Fibroblast of gingiva (primary cell): ENCODE data around the gene OR4N2.
"Not testable (repeated sequence)": the region's sequence is repeated elsewhere in the genome, so short reads cannot be mapped to it uniquely, and the experiment has no call there.

Experiments used
- DNase-seq: peaks from one replicate; pipeline ENCODE4 v3.0.0-alpha.2; 2011; ENCODE audit warnings: low read depth

OR4N2 gene, protein sequence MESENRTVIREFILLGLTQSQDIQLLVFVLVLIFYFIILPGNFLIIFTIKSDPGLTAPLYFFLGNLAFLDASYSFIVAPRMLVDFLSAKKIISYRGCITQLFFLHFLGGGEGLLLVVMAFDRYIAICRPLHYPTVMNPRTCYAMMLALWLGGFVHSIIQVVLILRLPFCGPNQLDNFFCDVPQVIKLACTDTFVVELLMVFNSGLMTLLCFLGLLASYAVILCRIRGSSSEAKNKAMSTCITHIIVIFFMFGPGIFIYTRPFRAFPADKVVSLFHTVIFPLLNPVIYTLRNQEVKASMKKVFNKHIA

DNA sequence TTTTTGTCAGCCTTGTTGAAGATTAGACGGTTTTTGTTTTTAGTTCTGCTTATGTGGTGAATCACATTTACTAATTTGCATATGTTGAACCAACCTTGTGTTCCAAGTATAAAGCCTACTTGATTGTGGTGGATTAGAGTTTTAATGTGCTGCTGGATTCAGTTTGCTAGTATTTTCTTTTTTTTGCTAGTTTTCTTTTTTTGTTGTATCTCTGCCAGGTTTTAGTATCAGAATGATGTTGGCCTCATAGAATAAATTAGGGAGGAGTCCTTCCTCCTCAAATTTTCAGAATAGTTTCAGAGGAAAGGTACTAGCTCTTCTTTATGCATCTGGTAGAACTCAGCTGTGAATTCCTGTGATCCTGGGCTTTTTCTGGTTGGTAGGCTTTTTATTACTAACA, at the start of gene OR4N2:
Gene OR4N2 (plus strand): TSS at position 301 of the 400 bp plus-strand sequence. CDS start 23,679 bp downstream, outside the sequence.
- DNase-seq, result not testable (repeated sequence)

DNA sequence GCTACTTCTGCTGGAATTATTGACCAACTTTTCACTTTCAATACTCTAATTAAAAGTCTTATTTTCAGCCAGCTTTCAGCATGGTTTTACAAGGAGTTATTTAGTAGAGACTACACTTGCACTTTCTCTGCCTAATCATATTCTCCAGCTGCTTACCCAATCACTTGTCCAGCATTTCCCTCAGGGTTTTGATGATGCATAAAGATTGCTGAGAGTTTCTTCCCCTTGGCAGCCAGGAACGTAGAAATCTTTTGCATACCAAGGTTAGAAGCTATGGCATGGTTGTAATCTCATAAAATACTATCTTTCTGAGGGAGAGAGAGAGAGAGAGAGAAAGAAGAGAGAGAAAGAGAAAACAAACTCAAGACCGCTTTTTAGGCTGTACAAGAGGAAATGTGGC, 49.4 kb upstream of the OR4N2 start:
- no peak for DNase-seq

GRCh38 chr14:19771491-19771890, 32.1 kb upstream of the OR4N2 start:
- not testable (repeated sequence) for DNase-seq

GRCh38 chr14:19771895-19772430, 31.6 kb upstream of the OR4N2 start:
- no peak for DNase-seq

GRCh38 chr14:19772454-19772853, 31.1 kb upstream of the OR4N2 start:
- DNase-seq, result not testable (repeated sequence)

DNA sequence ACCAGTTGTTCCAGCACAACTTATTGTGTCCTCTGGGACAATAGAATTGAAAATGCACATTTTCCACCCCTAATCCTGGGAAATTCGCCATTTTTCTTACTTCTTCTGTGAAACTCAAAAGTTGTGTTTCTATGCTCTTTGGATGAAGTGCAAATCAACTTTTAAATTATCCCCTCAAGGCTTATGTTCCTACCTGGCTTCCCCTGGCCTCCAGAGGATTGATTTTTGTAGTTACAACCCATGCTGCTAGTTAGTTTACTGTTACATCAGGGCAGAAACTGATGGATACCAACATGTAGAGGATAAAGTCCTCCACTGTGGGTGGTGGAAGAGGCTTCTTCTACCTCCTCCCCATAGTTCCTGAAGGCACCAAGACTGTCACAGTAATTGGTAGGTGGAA, 30.4 kb upstream of the OR4N2 start, which contains the start of gene OR4M1:
Gene OR4M1 (plus strand): TSS at position 301 of the 400 bp plus-strand sequence. CDS start 6,819 bp downstream, outside the sequence.
- not testable (repeated sequence) for DNase-seq

- no peak for DNase-seq
These were observed 28.0 kb upstream of the OR4N2 start for GRCh38 chr14:19775587-19775986.

DNA sequence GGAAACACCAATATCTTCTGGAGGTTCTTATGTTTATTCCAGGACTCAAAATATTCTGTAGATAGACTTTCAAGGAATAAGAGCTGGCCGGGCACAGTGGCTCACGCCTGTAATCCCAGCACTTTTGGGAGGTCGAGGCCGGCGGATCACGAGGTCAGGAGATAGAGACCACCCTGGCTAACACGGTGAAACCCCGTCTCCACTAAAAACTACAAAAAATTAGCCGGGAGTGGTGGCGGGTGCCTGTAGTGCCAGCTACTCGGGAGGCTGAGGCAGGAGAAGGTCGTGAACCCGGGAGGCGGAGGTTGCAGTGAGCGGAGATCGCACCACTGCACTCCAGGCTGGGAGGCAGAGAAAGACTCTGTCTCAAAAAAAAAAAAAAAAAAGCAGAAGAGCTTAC, 17.7 kb upstream of the OR4N2 start:
- DNase-seq, result not testable (repeated sequence)

DNA sequence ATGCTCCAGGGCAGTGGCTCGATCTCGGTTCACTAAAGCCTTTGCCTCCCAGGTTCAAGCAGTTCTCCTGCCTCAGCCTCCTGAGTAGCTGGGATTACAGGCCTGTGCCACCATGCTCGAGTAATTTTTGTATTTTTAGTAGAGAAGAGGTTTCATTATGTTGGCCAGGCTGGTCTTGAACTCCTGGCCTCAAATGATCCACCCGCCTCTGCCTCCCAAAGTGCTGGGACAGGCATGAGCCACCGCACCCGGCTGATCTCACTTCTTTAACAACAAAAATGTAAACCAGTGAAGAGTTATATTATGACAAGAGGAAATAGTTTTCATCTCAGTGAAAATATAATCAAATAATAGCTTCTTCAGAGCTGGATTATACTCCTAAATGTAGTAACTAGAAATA, 16.3 kb upstream of the OR4N2 start:
- DNase-seq, result not testable (repeated sequence)

DNA sequence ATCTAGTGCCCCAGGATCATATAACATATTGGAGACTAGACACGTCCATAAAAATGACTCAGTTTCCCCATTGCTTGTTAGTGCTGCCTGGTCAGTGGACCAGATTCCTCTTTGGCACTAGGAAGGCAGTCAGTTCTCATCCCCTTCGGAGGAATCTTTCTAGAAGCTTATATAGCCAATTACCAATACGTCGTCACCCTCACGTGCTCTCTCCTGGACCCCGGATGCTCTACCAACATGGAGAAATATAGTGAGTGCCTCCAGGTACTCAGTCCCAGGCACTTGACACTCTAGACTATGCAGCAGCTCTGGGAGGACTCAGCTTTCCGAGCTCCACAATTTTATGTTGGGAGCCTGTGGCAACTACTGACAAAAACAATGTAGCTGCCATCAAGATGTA, 15.4 kb upstream of the OR4N2 start:
- DNase-seq, result not testable (repeated sequence)

DNA sequence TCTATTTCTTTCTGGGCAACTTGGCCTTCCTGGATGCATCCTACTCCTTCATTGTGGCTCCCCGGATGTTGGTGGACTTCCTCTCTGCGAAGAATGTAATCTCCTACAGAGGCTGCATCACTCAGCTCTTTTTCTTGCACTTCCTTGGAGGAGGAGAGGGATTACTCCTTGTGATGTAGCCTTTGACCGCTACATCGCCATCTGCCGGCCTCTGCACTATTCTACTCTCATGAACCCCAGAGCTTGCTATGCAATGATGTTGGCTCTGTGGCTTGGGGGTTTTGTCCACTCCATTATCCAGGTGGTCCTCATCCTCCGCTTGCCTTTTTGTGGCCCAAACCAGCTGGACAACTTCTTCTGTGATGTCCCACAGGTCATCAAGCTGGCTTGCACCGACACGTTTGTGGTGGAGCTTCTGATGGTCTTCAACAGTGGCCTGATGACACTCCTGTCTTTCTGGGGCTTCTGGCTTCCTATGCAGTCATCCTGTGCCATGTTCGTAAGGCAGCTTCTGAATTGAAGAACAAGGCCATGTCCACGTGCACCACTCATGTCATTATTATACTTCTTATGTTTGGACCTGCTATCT, 7.0 kb upstream of the OR4N2 start:
- DNase-seq, result not testable (repeated sequence)

DNA sequence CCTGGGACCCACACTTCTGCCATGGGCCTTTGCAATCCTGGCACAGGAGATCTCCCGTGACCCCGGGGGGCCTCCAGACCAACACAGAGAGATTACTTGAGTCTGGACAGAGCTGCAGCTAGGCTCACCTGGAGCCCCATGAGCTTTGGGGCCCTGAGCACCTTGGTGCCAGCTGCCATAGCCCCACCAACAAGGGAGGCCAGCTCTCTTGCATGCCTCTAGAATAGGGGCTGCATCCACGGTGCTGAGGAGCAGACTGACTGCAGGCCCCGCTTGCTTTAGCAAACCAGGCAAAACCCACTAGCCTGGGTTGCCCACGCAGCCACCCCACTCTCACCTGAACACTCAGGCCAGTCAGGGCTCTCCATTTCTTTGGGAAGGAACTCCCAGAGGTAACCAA, 3.7 kb upstream of the OR4N2 start:
- DNase-seq, result no peak

DNA sequence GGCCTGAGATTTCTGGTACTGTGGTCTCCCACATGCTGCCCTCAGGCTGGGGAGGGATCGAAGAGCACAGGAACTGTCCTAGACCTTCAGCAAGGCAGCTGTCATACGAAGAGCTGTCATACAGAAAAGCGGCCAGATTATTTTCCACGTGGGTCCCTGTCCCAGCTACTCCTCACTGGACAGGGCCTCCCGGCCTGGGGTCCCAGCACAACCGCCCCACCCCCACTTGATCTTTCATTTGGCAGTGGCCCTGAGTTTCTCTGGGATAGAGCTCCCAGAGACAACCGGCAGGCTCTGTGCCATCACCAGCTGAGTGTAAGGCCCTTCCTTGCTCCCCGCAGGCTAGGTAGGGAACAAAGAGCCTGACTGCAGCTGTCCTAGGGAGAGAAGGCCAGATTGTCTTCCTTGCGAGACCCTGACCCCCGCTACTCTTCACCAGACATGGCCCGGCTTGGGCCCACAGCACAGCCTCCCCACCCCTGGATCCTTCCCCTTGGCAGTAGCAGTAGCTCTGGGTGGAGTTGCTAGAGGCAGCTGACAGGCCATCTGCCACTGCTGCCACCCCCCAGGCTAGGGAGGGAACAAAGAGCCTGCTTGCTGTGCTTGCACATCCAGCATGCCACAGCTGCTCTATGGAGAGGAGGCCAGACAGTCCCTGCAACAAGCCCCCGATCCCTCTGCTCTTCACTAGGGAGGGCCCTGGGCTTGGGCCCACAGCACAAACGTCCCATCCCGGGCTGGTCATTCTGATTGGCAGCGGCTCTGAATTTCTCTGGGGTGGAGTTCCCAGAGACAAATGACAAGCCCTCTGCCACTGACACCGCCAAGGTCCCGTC, 3.1 kb upstream of the OR4N2 start:
- no peak for DNase-seq

GRCh38 chr14:19801118-19801464, 2.5 kb upstream of the OR4N2 start:
- DNase-seq, result no peak

- not testable (repeated sequence) for DNase-seq
These were observed 9.8 kb downstream of the OR4N2 start for GRCh38 chr14:19813171-19813920.

GRCh38 chr14:19819879-19820278, 16.3 kb downstream of the OR4N2 start:
- DNase-seq, result not testable (repeated sequence)

DNA sequence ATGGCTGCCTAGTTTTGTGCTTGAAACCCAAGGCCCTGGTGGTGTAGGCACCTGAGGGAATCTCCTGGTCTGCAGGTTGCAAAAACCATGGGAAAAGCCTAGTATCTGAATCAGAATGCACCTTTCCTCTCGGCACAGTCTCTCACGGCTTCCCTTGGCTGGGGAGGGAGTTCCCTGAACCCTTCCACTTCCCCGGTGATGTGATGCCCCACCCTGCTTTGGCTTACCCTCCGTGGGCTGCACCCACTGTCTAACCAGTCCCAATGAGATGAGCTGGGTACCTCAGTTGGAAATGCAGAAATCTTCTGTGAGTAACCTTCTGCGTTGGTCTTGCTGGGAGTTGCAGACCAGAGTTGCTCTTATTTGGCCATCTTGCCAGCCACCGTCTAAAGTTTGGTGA, 17.4 kb downstream of the OR4N2 start:
- DNase-seq, result not testable (repeated sequence)

DNA sequence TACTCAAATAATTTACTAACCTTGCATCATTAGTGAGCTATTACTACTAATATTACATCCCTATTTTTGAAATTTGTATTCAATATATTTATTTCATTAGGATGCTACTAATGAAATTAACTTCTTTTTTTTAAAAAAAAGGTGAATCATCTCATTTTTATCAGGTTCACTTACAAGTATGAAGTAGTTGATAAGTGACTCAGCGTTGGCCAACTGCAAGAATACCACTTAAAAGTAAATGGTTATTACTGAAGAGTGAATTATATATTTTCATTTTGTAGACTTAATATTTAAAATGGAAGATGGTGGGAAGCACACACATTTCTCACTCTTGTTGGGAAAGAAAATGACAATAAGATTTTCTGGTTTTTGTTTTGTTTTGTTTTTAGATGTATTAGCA, 19.6 kb downstream of the OR4N2 start:
- DNase-seq, result no peak

- no peak for DNase-seq
These were observed 20.2 kb downstream of the OR4N2 start for GRCh38 chr14:19823765-19824164.

- not testable (repeated sequence) for DNase-seq
These were observed 24.2 kb downstream of the OR4N2 start for GRCh38 chr14:19827626-19828244.

DNA sequence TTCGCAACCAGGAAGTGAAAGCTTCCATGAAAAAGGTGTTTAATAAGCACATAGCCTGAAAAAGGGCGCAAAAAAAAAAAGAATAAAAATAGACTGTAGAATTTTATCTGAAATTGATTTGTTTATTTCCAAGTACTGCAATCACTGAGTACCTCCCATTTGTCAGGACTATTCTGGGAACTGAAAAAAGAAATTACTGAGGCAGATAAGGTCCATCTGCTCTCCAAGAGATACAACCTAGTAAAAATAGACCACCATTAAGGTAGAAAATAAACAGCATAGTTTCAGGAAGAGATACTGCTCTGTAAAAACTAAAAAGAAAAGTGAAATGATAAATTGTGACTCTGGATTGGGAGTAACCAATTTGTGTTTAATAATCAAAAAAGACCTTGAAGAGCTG, 24.7 kb downstream of the OR4N2 start:
- DNase-seq, result no peak
